Tibial nerve (tissue), 4 donors: ENCODE measurements around the gene PAPPA2. TPM values are rescaled to one million over a fixed set of nuclear protein-coding genes. Genes with fewer than 3 reads are reported as not detected.

Experiments
- DNase-seq, 2 donors: peaks; one replicate each; pipeline ENCODE4 v3.0.0-alpha.2; 2019; ENCODE audit warnings: low spot score in 2 of 2
- H3K27ac ChIP-seq, 4 donors: fragments of 200-600 bp; sonication (generic) in 3 of 4; one replicate each; pipeline ENCODE4 v1.5.1; 2017 to 2019; ENCODE audit warnings: mild to moderate bottlenecking in 1 of 4
- H3K27me3 ChIP-seq, 2 donors: fragments of 200-600 bp; sonication (generic) in 1 of 2; one replicate each; pipeline versions ENCODE4 v1.5.1 to v1.6.0; 2017 to 2019
- H3K36me3 ChIP-seq, 3 donors: fragments of 200-600 bp; sonication (generic); one replicate each; pipeline ENCODE4 v1.5.1; 2018 to 2019
- H3K4me1 ChIP-seq, 4 donors: fragments of 200-600 bp; sonication (generic) in 3 of 4; one replicate each; pipeline ENCODE4 v1.5.1; 2017 to 2019
- H3K4me3 ChIP-seq, 4 donors: fragments of 200-600 bp; sonication (generic) in 3 of 4; one replicate each; pipeline ENCODE4 v1.5.1; 2017 to 2019; ENCODE audit warnings: mild to moderate bottlenecking in 1 of 4, moderate library complexity in 1 of 4
- H3K9me3 ChIP-seq, 4 donors: fragments of 200-600 bp; sonication (generic) in 3 of 4; one replicate each; pipeline ENCODE4 v1.5.1; 2017 to 2019
- EP300 ChIP-seq, 2 donors: sonication (generic); formaldehyde crosslinking; IDR thresholded peaks; one replicate each; pipeline ENCODE4 v1.6.1; 2017; ENCODE audit warnings: antibody characterized with exemption in 2 of 2, mild to moderate bottlenecking in 1 of 2
- POLR2A ChIP-seq, 2 donors: fragments of 450-650 bp; IDR thresholded peaks; one replicate each; pipeline ENCODE4 v1.6.1; 2017; ENCODE audit warnings: antibody characterized with exemption in 2 of 2, mild to moderate bottlenecking in 2 of 2, moderate library complexity in 2 of 2
- WGBS, 2 donors: methylation state at CpG; one replicate each; pipeline ENCODE4 v1.1.5; 2018; 5-methylcytosine and 5-hydroxymethylcytosine counted together
- total RNA-seq, 4 donors: library from RNA; depleted of rRNA; stranded (reverse); fragments of >200 nt; gene quantifications; one replicate each; pipeline ENCODE4 v1.1.0, GENCODE V29; 2016
- TF ChIP-seq, protein P1 (sequence below), 5 experiments: fragments of 200-600 bp in 3 of 5; fragments of 450-650 bp in 2 of 5; sonication (generic) in 3 of 5; IDR thresholded peaks; one replicate each; pipeline ENCODE4 v1.5.1; 2016 to 2019; ENCODE audit warnings: antibody characterized with exemption in 5 of 5, mild to moderate bottlenecking in 3 of 5, moderate library complexity in 2 of 5

Gene PAPPA2
- total RNA-seq, 4 donors from 2014 or later = 0.20 to 0.90 (median 0.21) TPM

DNA sequence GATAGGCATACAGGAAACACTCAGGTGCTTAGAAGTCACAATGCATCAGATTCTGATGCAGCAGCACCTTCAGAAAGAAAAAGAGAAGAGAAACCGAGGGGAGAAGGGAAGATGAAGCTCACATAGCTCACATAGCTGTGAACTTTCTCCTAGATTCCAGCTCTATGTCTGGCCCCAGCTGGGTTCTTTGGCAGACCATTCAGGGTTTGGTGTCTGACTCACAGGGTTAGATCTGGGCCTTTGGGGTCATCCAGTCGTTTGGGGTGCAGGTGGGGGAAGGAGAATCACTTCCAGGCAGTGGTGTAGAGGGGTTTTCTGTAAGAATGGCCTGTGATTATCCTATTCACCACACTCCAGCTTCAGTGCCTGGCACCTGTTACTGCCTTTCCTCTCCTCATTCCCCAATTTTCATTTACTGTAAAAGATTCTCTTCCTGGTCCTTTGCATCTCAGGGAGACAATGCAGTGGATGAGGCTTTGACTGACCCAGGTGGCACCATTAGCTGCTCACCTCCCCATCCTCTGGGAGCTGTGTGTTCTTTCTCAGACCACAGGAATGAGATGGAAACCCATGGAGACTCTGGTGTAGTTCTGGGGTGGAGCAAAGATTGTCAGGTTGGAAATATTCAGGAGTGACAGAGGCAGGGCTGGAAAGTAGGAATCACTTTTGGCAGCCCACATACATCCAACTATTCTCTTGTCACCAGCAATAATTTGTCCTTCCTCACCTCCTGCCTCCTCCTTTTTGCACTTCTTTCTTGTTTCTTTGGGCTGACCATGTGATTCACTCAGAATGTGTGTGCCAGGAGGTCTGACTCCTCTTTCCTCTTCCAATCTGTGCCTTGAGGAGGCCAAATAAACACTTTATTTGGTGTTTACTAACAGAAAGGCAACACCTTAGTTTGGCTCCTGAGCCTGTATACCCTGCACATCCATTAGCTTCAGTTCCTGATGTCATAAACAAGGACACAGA, 103.3 kb downstream of the PAPPA2 start:
- no peak for TF ChIP-seq EP300 (IDR thresholded peaks at IDR 0.05)
- TF ChIP-seq POLR2A (IDR thresholded peaks at IDR 0.05) = no peak
- TF ChIP-seq, protein P1, sequence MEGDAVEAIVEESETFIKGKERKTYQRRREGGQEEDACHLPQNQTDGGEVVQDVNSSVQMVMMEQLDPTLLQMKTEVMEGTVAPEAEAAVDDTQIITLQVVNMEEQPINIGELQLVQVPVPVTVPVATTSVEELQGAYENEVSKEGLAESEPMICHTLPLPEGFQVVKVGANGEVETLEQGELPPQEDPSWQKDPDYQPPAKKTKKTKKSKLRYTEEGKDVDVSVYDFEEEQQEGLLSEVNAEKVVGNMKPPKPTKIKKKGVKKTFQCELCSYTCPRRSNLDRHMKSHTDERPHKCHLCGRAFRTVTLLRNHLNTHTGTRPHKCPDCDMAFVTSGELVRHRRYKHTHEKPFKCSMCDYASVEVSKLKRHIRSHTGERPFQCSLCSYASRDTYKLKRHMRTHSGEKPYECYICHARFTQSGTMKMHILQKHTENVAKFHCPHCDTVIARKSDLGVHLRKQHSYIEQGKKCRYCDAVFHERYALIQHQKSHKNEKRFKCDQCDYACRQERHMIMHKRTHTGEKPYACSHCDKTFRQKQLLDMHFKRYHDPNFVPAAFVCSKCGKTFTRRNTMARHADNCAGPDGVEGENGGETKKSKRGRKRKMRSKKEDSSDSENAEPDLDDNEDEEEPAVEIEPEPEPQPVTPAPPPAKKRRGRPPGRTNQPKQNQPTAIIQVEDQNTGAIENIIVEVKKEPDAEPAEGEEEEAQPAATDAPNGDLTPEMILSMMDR (IDR thresholded peaks at IDR 0.05) = no peak
- no peaks in the 10 kb centered on the region for H3K36me3 ChIP-seq
- H3K4me1 ChIP-seq = peaks cover 0 to 26% (median 0%) of the 10 kb centered on the region in 4 donors
- H3K4me3 ChIP-seq = no peak overlapping the region
- no peaks in the 10 kb centered on the region for H3K27me3 ChIP-seq
- WGBS, 2 donors = 7 to 18% methylated on average over 2 of the region's 2 CpGs
- peak overlapping the region in 2 of 4 donors; percentile 4 to 34 for H3K27ac ChIP-seq
- DNase-seq = no peak
- H3K9me3 ChIP-seq = no peaks in the 10 kb centered on the region

- Histone ChIP-seq H3K27me3 (no peaks in the 10 kb centered on the region), H3K36me3 (no peaks in the 10 kb centered on the region), H3K9me3 (no peaks in the 10 kb centered on the region), H3K4me3 (no peak overlapping the region), H3K4me1 (peaks cover 0 to 23% (median 0%) of the 10 kb centered on the region in 4 donors), H3K27ac (peak overlapping the region in 1 of 4 donors; percentile 34)
- DNase-seq = no peak
- TF ChIP-seq, protein P1 (IDR thresholded peaks at IDR 0.05) = no peak
- TF ChIP-seq EP300 (IDR thresholded peaks at IDR 0.05) (no peak), POLR2A (IDR thresholded peaks at IDR 0.05) (no peak)
- 53 to 66% methylated on average over 3 of the region's 3 CpGs for WGBS, 2 donors
Observed at GRCh38 chr1:176567190-176567794, 104.3 kb downstream of the PAPPA2 start.

DNA sequence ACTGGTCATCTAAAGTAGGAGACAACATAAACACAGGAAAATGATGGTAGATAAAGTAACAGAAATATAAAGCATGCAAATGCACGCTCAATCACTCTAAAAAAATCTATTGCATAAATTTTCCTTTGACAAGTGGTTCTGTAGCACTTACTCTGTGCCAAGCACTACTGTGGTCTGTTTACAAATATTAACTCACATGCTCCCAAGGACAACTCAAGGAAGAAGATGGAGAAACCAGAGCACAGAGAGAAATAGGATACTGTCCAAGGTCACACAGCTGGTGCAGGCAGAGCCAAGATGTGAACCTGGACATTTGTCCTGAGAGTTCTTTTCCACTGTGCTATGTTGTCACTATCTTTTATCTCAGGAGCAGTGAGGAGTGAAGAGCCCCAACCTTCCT, 105.2 kb downstream of the PAPPA2 start:
- no peak for TF ChIP-seq POLR2A (IDR thresholded peaks at IDR 0.05)
- TF ChIP-seq, protein P1 (IDR thresholded peaks at IDR 0.05) = no peak
- no peak for TF ChIP-seq EP300 (IDR thresholded peaks at IDR 0.05)
- no peak for DNase-seq

GRCh38 chr1:176574756-176575155, 111.8 kb downstream of the PAPPA2 start:
- no peaks in the 10 kb centered on the region for H3K9me3 ChIP-seq
- 84 to 93% methylated on average over 2 of the region's 2 CpGs for WGBS, 2 donors

More for the DNA sequence above, 105.2 kb downstream of the PAPPA2 start:
- Histone ChIP-seq H3K27ac (no peak overlapping the region), H3K36me3 (no peaks in the 10 kb centered on the region), H3K4me3 (no peak overlapping the region), H3K27me3 (no peaks in the 10 kb centered on the region), H3K9me3 (no peaks in the 10 kb centered on the region), H3K4me1 (peaks cover 0 to 23% (median 0%) of the 10 kb centered on the region in 4 donors)
- WGBS, 2 donors = 88 to 89% methylated on average over 1 of the region's 1 CpG

More at GRCh38 chr1:176574756-176575155, 111.8 kb downstream of the PAPPA2 start:
- H3K36me3 ChIP-seq = no peaks in the 10 kb centered on the region
- H3K4me3 ChIP-seq = no peak overlapping the region
- no peak for TF ChIP-seq POLR2A (IDR thresholded peaks at IDR 0.05)
- TF ChIP-seq, protein P1 (IDR thresholded peaks at IDR 0.05) = no peak
- TF ChIP-seq EP300 (IDR thresholded peaks at IDR 0.05) = no peak
- no peaks in the 10 kb centered on the region for H3K27me3 ChIP-seq
- H3K27ac ChIP-seq = no peak overlapping the region
- H3K4me1 ChIP-seq = peaks cover 0 to 5% (median 0%) of the 10 kb centered on the region in 4 donors
- DNase-seq = no peak
